Measurements from ENCODE around the gene TFCP2L1.
"Not testable (repeated sequence)": the region's sequence is repeated elsewhere in the genome, so short reads cannot be mapped to it uniquely, and the experiment has no call there.

GRCh38 chr2:121225681-121226080 lies 59.3 kb downstream of the TFCP2L1 start:
- TF ChIP-seq, protein P1, sequence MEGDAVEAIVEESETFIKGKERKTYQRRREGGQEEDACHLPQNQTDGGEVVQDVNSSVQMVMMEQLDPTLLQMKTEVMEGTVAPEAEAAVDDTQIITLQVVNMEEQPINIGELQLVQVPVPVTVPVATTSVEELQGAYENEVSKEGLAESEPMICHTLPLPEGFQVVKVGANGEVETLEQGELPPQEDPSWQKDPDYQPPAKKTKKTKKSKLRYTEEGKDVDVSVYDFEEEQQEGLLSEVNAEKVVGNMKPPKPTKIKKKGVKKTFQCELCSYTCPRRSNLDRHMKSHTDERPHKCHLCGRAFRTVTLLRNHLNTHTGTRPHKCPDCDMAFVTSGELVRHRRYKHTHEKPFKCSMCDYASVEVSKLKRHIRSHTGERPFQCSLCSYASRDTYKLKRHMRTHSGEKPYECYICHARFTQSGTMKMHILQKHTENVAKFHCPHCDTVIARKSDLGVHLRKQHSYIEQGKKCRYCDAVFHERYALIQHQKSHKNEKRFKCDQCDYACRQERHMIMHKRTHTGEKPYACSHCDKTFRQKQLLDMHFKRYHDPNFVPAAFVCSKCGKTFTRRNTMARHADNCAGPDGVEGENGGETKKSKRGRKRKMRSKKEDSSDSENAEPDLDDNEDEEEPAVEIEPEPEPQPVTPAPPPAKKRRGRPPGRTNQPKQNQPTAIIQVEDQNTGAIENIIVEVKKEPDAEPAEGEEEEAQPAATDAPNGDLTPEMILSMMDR (IDR thresholded peaks at IDR 0.05; ENCODE audit: insufficient read depth, low read length, poor library complexity, severe bottlenecking): not testable (repeated sequence)
- TF ChIP-seq EZH2phosphoT487 (conservative IDR thresholded peaks at IDR 0.05; ENCODE audit: low read length): not testable (repeated sequence)
